Fibroblast of lung (primary cell): ENCODE results near the gene ING1. TPM values are rescaled to one million over a fixed set of nuclear protein-coding genes. Genes with fewer than 3 reads are reported as not detected.
"Not testable (repeated sequence)": the region's sequence is repeated elsewhere in the genome, so short reads cannot be mapped to it uniquely, and the experiment has no call there.

Source experiments
- DNase-seq, 2 donors: peaks; one replicate each; pipeline versions ENCODE4 v3.0.0 to v3.0.0-alpha.2; 2010; ENCODE audit warnings: low read depth in 2 of 2
- H2AFZ ChIP-seq: 2 replicates; pipeline ENCODE4 v1.5.1; 2012; ENCODE audit warnings: low read length, control low read depth, inconsistent platforms
- H3K27ac ChIP-seq: 2 replicates; pipeline ENCODE4 v1.5.1; 2011; ENCODE audit warnings: low read length, control low read depth; ENCODE audit not compliant: insufficient read depth
- H3K27me3 ChIP-seq: 2 replicates; pipeline ENCODE4 v1.5.1; 2011; ENCODE audit warnings: mild to moderate bottlenecking, low read length; ENCODE audit not compliant: control insufficient read depth, insufficient read depth
- H3K36me3 ChIP-seq: 2 replicates; pipeline ENCODE4 v1.5.1; 2011; ENCODE audit warnings: low read length; ENCODE audit not compliant: control insufficient read depth, insufficient read depth
- H3K4me1 ChIP-seq: 2 replicates; pipeline ENCODE4 v1.5.1; 2011; ENCODE audit warnings: low read length; ENCODE audit not compliant: control insufficient read depth, insufficient read depth; ENCODE audit errors: extremely low read depth
- H3K4me2 ChIP-seq: 2 replicates; pipeline ENCODE4 v1.5.1; 2011; ENCODE audit warnings: low read length, control low read depth; ENCODE audit not compliant: insufficient read depth; ENCODE audit errors: extremely low read depth
- H3K4me3 ChIP-seq, 4 experiments: fragments of 200-600 bp in 1 of 4; sonication (generic) in 1 of 4; replicated peaks in 1 of 4; 2 replicates each; pipeline ENCODE4 v1.5.1; 2011 to 2016; ENCODE audit warnings: low read length in 4 of 4, low read depth in 3 of 4, mild to moderate bottlenecking in 3 of 4, control low read depth in 2 of 4, inconsistent platforms in 1 of 4, mixed read lengths in 1 of 4; ENCODE audit not compliant: insufficient read depth in 1 of 4; ENCODE audit errors: control extremely low read depth in 1 of 4
- H3K79me2 ChIP-seq: 2 replicates; pipeline ENCODE4 v1.5.1; 2012; ENCODE audit warnings: mild to moderate bottlenecking, low read length, inconsistent platforms; ENCODE audit not compliant: control insufficient read depth, insufficient read depth
- H3K9ac ChIP-seq: 2 replicates; pipeline ENCODE4 v1.5.1; 2011; ENCODE audit warnings: mild to moderate bottlenecking, low read length, control low read depth; ENCODE audit not compliant: insufficient read depth
- H3K9me3 ChIP-seq: 2 replicates; pipeline ENCODE4 v1.5.1; 2012; ENCODE audit warnings: low read depth, low read length; ENCODE audit not compliant: control insufficient read depth, insufficient read depth
- H4K20me1 ChIP-seq: 2 replicates; pipeline ENCODE4 v1.5.1; 2011; ENCODE audit warnings: low read length; ENCODE audit not compliant: control insufficient read depth, insufficient read depth; ENCODE audit errors: extremely low read depth
- CTCF ChIP-seq, 2 donors: IDR thresholded peaks in 1 of 2; conservative IDR thresholded peaks in 1 of 2; 1 replicate in 1 of 2; 2 replicates in 1 of 2; pipeline ENCODE4 v1.5.1; 2011 to 2012; ENCODE audit warnings: low read length in 2 of 2, control low read depth in 1 of 2, inconsistent platforms in 1 of 2, low read depth in 1 of 2, mild to moderate bottlenecking in 1 of 2
- EZH2 ChIP-seq: IDR thresholded peaks from 2 replicates; pipeline ENCODE4 v1.5.1; 2012; ENCODE audit warnings: low read length, control low read depth, mild to moderate bottlenecking; ENCODE audit errors: missing control alignments
- polyA plus RNA-seq, 2 donors: library from polyadenylated mRNA; depleted of rRNA in 1 of 2; stranded (reverse) in 1 of 2; unstranded in 1 of 2; fragments of >200 nt; gene quantifications; 2 replicates each; pipeline ENCODE4 v1.2.1, GENCODE V29; 2011 to 2012; ENCODE audit warnings: missing spikeins in 1 of 2
- total RNA-seq: library from RNA; depleted of rRNA; stranded (reverse); fragments of >200 nt; gene quantifications from 2 replicates; pipeline ENCODE4 v1.2.1, GENCODE V29; 2014

Gene ING1
- total and polyA plus RNA-seq, 2 donors (not counting 1 experiment from before 2014, with no cell fraction given), result 7.9 to 13.0 TPM

- DNase-seq, result no peak
- TF ChIP-seq CTCF (conservative IDR thresholded peaks at IDR 0.05 in 1 of 2, IDR thresholded peaks at IDR 0.05 in 1 of 2; ENCODE audit: low read depth in 1 of 2, low read length in 2 of 2) (no peak), EZH2 (no peak)
Measured at GRCh38 chr13:110665491-110666254, 47.8 kb upstream of the ING1 start.

GRCh38 chr13:110666255-110666533 is 47.3 kb upstream of the ING1 start:
- TF ChIP-seq EZH2 (no peak), CTCF (conservative IDR thresholded peaks at IDR 0.05 in 1 of 2, IDR thresholded peaks at IDR 0.05 in 1 of 2; ENCODE audit: low read depth in 1 of 2, low read length in 2 of 2) (no peak)
- no peak for DNase-seq
- Histone ChIP-seq H3K27ac (no peak overlapping the region), H2AFZ (no peak overlapping the region), H3K36me3 (peaks cover 23% of the 10 kb centered on the region), H3K9ac (no peak overlapping the region), H3K4me3 (no peak overlapping the region), H4K20me1 (no peaks in the 10 kb centered on the region), H3K4me2 (no peak overlapping the region), H3K27me3 (no peaks in the 10 kb centered on the region), H3K9me3 (no peaks in the 10 kb centered on the region), H3K79me2 (no peaks in the 10 kb centered on the region), H3K4me1 (no peaks in the 10 kb centered on the region)

More at GRCh38 chr13:110665491-110666254, 47.8 kb upstream of the ING1 start:
- no peaks in the 10 kb centered on the region for H3K27me3 ChIP-seq
- H3K4me2 ChIP-seq, result no peak overlapping the region
- H3K4me3 ChIP-seq, result no peak overlapping the region
- peaks cover 23% of the 10 kb centered on the region for H3K36me3 ChIP-seq
- no peaks in the 10 kb centered on the region for H3K79me2 ChIP-seq
- H4K20me1 ChIP-seq, result no peaks in the 10 kb centered on the region
- H3K9me3 ChIP-seq, result no peaks in the 10 kb centered on the region
- no peaks in the 10 kb centered on the region for H3K4me1 ChIP-seq
- H3K27ac ChIP-seq, result no peak overlapping the region
- H3K9ac ChIP-seq, result no peak overlapping the region
- no peak overlapping the region for H2AFZ ChIP-seq

- Histone ChIP-seq H3K9me3 (no peaks in the 10 kb centered on the region), H3K27ac (no peak overlapping the region), H4K20me1 (no peaks in the 10 kb centered on the region), H3K79me2 (no peaks in the 10 kb centered on the region), H3K36me3 (peaks cover 14% of the 10 kb centered on the region), H3K4me1 (no peaks in the 10 kb centered on the region), H3K9ac (no peak overlapping the region), H2AFZ (no peak overlapping the region), H3K27me3 (no peaks in the 10 kb centered on the region), H3K4me2 (no peak overlapping the region), H3K4me3 (no peak overlapping the region)
- DNase-seq, result no peak
- no peak for TF ChIP-seq EZH2
- TF ChIP-seq CTCF (conservative IDR thresholded peaks at IDR 0.05 in 1 of 2, IDR thresholded peaks at IDR 0.05 in 1 of 2; ENCODE audit: low read depth in 1 of 2, low read length in 2 of 2), result no peak
Measured at GRCh38 chr13:110669036-110669435, 44.5 kb upstream of the ING1 start.

GRCh38 chr13:110669814-110670213 is 43.7 kb upstream of the ING1 start:
- H2AFZ ChIP-seq, H3K27ac ChIP-seq, H4K20me1 ChIP-seq, H3K4me2 ChIP-seq, H3K79me2 ChIP-seq, H3K4me1 ChIP-seq, H3K9me3 ChIP-seq, H3K27me3 ChIP-seq, H3K9ac ChIP-seq, DNase-seq, H3K4me3 ChIP-seq: not testable (repeated sequence)
- peaks cover 13% of the 10 kb centered on the region for H3K36me3 ChIP-seq
